Brain pericyte (primary cell): ENCODE results near the gene TIMM21.

Experiments used
- DNase-seq: peaks from one replicate; pipeline ENCODE4 v3.0.0-alpha.2; 2012; ENCODE audit warnings: low read depth, low spot score

The TIMM21 gene

DNA sequence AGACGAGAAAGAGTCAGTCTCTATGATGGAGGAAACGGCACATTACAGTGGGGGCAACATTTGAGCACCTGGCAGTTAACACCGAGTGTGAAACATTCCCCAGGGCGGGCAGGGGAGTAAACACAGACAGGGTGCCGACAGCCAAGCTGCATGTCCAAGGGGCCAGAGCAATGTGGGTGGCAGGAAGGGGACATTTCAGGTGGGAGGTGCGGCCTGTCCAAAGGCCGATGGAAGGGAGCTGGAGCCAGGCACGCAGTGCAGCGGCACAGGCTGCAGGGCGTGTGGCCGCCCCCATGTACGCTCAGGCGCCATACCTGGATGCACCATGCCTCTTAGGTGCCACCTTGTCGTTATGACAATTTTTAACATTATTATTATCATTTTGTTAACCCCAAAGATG, 43.3 kb downstream of the TIMM21 start:
- DNase-seq: no peak

DNA sequence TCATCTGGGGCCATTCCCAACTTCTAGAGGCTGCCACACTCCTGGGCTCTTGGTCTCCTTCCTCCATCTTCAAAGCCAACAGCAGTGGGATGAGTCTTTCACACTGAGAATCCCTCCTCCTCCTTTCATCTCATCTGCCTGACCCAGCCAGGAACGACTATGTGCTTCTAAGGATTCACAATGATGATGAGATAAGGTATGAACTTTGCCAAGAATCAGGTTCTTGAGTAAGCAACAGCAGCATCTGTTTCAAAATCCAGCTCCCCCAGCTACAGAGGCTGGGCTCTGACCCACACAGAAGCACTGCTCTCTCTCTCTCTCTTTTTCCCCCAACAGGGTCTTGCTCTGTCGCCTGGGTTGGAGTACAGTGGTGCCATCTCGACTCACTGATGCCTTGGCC, 46.4 kb downstream of the TIMM21 start:
- DNase-seq: no peak

DNA sequence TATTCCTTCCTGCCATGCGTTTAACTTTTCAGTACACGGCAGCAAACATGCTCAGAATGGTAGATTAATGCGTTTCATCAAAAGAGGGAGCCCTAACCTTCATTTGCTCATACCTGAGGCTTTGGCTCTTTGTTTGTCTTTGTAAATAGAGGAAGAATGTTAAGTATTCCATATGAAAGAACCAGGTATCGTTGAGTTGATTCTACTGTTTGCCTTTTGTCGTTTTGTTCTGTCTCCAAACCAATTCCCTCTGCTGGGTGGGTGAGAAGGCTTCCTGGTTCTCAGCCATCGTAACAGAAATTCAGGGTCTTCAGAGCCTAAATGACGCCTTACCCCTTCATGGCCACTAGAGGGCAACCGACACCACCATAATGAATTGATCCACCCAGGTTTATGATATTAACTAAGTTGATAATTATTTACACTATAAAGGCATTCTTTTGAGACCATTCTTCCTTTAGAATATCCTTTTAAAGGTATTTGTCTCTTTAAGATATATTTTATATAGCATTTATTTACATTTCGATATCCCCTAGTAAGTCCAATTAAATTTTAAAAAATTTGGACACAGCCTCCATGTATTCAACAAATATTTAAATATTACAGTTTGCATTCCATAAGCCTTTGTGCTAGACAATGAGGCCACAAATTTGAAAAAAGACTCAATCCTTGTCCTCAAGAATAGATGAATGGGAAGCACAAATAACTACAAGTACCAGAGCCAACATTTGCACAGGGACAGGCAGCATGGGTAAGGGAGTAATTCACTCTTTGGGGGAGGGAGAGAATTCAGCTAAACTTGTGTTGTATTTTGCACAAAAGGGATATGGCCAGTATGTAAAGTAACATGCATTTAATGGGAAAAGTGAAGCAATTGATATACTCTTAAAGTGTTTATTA, 48.1 kb downstream of the TIMM21 start:
- peak; percentile 47 for DNase-seq

DNA sequence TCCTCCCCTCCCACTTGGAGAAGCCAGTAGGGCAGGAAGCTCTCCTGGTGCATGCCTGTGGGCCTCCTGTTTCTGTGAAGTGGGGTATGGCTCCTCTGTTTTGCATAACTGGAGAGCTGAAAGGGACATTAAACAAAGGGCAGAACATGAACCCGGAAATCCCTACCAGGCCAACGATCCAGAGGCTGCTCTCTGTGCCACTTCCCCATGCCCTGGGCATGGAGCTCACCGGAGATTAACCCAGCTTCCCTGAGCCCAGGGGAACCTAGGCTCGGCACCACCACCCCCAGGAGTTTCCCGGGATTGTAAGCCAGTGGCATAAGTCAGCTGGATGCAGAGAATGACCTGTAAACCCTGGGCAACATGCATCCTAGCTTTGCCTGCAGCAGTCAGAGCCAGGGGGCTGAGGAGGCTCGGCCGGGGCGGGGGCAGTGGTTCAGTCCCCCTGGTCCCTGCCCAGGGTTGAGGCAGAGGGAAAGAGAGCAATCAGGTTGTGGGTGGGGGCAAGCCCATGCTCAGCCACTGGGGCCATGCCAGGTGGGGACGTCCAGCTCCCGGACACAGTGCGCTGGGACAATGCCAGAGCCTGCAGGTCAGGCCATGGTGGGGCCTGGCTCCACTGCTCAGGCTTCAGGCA, 49.5 kb downstream of the TIMM21 start:
- DNase-seq: no peak

DNA sequence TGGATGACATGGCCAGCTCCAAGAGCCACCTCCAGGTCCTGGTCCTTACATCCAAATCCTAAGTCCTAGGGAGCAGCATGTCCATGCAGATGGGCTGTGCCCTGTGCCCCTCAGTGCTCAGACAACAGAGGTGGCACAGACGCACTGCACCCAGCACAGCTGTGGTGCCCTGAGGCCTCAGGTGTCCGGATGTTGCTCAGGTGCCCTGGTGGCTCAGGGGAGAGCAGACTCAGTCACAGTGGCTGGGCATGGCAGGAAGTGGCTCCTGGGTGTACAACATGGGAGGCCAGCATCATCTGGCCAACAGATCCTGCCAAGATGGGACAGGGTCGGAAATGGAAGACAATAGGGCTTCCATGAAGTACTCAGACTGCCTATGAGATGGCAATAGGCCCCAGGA, 50.1 kb downstream of the TIMM21 start:
- no peak for DNase-seq

DNA sequence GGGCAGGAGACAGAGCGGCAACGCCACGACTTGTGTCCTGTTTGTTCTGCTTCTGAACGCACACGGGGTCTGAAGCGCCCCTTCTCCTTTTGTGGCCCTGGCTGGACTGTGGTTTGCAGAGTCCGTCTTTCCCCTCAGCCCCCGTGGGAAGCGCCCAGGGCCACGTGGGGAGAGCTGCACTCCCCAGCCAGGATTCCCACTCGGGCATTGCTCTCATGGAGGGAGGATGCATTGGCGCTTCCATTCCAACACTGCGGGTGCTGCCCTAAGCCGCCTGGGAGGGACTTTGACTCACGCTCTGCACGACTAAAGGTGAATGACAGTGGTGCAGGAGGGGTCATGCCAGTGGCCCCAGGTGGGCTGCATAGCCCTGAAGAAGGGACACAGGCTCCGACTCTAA, 52.5 kb downstream of the TIMM21 start:
- no peak for DNase-seq

DNA sequence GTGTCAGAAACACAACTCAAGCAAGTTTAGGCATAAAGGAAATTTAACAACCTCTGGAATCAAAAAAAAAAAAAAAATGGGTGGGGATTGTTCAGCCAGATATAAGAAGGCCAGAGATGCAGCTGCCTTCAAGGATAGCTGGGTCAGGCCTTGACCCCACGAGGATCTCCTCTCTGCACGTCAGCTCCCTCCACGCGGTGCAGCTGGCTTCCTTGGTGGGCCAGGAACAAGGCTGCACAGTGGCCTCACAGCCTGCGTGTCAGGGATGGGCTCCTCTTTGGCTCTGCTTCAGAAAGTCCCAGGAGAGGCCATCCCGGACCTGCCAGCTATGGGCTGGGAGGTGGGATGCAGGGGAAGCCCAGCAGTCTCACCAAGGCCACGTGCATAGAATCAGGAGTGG, 55.5 kb downstream of the TIMM21 start:
- no peak for DNase-seq

DNA sequence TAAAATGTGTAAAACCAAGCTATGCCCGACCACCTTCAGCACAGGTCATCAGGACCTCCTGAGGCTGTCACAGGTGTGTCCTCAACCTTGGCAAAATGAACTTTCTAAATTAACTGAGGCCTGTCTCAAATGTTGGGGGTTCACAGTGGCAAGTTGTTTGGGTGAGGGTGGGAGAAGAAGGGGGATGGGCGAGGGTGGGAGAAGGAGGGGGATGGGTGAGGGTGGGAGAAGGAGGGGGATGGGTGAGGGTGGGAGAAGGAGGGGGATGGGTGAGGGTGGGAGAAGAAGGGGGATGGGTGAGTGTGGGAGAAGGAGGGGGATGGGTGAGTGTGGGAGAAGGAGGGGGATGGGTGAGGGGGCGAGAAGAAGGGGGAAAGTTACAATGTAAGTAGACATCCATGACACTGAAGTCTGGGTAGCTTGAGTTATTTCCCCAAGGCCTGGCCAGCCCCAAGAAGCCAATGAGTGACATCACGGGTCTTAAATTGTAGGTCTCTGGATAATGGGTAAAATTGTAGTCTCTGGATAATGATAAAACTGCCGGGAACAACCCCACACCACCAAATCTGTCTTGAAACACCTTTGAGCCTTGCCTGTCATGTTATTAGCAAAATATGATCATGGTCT, 56.3 kb downstream of the TIMM21 start:
- no peak for DNase-seq
